GM18526 (cell line): Measurements from ENCODE around the gene SCAMP4.

ENCODE experiments used
- POLR2A ChIP-seq: IDR thresholded peaks from 3 replicates; pipeline ENCODE4 v1.6.1; 2011; ENCODE audit not compliant: insufficient read length; ENCODE audit errors: extremely low read depth

SCAMP4 gene

DNA sequence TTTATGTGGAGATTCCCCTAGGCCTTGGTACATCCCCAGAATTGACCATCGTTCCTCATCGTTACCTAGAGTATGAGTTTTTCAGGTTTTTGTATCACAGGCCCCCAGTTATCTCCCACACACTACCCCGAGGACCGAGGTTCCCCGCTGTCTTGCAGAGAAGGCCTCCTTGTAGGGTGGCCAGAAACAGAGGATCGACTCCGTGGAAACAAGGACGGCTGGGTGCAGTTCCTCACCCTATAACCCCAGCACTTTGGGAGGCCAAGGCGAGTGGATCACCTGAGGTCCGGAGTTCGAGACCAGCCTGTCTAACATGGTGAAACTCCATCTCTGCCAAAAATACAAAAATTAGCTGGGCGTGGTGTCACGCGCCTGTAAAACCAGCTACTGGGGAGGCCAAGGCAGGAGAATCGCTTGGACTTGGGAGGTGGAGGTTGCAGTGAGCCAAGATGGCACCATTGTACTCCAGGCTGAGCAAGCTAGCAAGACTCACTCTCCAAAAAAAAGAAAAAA lies 720 bp downstream of the SCAMP4 start:
- no peak for TF ChIP-seq POLR2A

DNA sequence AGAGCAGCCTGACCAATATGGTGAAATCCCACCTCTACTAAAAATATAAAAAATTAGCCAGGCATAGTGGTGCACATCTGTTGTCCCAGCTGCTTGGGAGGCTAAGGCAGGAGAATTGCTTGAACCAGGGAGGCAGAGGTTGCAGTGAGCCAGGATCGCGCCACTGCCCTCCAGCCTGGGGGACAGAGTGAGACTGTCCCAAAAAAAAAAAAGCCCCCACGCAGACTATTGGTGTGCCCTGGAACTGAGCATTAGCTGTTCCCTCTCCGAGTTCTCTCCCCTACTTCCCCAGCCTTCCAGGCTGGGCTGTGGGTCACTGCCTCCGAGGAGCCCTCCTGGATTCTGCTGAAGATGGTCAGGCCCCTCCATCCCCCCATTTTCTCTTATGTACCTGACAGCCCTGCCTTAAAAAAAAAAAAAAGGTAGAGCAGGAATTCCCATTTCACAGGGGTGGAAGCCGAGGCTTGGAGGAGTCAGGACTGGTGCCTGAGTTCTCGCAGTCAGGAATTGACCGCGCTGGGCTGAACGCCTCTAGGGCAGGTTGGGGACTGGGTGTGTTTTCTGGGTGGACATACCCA lies 1.9 kb downstream of the SCAMP4 start:
- TF ChIP-seq POLR2A, result no peak

DNA sequence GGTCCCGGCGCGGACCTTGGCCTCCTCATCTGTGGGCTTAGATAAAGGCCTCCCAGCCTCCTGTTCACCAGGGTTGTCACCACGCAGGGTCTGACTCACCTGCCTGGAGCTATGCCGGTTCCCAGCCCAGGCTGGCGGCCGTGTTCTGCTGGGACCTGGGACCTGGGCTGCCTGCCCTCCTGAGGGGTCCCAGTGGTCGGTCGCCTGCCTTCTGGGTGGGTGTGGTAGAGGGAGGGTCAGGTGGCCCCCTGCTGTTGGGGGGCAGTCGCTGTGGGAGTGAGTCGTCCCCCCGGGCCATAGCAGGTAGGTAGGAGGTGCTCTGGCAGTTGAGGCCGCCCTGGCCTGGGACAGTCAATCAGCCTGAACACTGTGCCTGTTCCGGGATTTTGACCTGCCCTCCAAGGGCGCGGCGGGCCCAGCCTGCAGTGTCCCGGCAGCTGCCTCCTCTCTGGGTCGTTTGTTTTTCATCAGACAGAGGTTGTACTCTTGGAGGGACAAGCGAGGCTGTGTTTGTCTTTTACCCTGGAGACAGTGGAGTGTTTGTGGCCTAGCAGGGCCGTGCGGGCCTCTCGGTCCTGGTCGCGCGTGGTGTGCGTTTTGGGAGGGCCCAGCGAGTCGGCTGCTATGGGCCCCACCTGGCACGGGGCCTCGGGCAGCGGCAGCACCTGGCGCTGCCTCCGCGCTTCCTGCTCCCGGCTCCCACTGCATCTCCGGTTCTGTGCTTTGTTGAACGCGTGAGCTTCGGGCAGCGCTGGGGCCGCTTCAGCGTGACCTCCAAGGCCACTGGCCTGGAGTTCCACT lies 2.6 kb downstream of the SCAMP4 start:
- no peak for TF ChIP-seq POLR2A

DNA sequence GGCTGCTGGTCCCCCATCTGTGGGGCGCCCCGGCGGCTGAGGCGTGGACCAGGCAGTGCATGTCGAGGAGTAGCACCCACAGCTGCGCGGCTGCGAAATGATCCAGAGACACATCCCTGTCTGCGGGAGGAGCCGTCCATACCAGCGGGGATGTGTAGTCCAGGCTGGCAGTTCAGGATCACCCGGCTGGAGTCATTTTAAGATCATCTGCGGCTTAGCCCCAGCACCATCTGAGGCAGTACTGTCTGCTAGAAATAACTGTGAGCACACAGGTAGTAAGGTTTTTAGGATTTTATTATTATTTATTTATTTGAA lies 3.1 kb downstream of the SCAMP4 start:
- TF ChIP-seq POLR2A, result no peak

DNA sequence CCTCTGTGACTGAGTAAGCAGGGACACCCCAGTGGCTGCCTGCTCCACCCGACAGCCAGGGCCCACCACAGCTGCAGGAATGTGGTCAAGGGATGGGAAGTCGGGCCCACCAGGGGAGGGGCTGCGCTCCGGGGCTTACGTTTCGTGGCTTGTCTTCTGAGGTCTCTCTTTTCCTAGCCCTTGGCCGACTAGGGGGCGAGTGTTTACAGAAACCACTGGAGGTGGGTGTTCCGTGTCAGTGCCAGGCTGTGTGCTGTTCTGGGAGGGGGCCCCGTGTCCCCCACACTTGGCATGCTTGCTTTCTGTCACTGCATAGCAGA lies 4.5 kb downstream of the SCAMP4 start:
- TF ChIP-seq POLR2A, result no peak

DNA sequence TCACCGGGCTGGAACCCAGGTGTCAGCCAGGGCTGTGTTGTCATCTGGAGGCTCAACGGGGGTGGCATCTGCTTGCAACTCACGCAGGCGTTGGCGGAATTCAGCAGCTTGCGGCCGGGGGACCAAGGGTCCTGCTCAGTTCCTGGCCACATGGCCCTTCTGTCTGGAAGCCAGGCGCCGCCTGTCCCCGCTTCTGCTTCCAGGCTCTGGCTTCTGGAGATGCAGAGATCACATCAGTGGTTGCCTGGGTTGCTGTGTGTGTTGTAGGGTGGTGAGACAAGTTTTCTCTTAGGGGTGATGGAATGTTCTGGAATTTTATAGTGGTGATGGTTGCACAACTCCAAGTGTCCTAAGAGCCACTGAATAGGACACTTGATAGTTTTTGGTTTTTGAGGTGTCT lies 5.0 kb downstream of the SCAMP4 start:
- no peak for TF ChIP-seq POLR2A

DNA sequence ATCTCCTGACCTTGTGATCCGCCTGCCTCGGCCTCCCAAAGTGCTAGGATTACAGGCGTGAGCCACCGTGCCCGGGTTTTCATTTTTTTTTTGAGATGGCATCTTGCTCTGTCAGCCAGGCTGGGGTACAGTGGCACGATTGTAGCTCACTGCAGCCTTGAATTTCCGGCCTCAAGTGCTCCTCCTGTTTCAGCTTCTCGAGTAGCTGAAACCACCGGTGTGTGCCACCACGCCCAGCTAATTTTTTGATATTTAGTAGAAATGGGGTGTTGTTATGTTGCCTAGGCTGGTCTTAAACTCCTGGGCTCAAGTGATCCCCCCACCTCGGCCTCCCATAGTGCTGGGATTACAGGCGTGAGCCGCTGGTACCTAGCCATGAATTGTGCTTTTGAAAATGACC lies 5.9 kb downstream of the SCAMP4 start:
- no peak for TF ChIP-seq POLR2A

DNA sequence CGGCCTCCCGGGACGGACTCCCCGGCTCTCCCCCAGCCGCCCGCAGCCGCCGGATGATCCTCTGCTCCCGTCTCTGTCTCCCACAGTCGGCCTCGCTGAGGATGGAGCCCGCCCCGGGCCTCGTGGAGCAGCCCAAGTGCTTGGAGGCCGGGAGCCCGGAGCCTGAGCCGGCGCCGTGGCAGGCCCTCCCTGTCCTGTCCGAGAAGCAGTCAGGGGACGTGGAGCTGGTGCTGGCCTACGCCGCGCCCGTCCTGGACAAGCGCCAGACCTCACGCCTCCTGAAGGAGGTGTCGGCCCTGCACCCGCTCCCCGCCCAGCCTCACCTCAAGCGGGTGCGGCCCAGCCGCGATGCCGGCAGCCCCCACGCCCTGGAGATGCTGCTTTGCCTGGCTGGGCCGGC lies 6.8 kb downstream of the SCAMP4 start:
- no peak for TF ChIP-seq POLR2A

DNA sequence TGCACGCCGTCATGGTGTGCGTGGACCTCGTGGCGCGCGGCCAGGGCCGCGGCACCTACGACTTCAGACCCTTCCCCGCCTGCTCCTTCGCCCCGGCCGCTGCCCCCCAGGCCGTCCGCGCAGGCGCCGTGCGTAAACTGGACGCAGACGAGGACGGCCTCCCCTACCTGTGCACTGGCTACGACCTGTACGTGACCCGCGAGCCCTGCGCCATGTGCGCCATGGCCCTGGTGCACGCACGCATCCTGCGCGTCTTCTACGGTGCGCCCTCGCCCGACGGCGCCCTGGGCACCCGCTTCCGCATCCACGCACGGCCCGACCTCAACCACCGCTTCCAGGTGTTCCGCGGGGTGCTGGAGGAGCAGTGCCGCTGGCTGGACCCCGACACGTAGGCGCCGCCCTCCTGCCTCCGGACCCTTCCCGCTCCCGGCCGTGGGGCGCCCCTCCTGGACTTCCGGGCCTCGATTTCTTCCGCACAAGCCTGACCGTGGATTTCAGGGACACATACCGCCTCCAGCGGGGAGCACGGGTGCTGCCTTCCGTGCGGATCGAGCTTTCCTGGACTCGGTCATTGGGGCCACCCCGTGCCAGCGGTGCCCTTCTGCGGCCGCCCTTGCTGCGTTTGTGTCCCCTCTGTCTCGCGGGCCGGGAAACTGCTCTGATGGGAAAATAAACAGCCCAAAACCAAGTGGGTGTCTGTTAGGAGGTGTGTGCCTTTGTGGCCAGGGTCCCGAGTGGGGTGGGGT lies 7.7 kb downstream of the SCAMP4 start:
- no peak for TF ChIP-seq POLR2A

DNA sequence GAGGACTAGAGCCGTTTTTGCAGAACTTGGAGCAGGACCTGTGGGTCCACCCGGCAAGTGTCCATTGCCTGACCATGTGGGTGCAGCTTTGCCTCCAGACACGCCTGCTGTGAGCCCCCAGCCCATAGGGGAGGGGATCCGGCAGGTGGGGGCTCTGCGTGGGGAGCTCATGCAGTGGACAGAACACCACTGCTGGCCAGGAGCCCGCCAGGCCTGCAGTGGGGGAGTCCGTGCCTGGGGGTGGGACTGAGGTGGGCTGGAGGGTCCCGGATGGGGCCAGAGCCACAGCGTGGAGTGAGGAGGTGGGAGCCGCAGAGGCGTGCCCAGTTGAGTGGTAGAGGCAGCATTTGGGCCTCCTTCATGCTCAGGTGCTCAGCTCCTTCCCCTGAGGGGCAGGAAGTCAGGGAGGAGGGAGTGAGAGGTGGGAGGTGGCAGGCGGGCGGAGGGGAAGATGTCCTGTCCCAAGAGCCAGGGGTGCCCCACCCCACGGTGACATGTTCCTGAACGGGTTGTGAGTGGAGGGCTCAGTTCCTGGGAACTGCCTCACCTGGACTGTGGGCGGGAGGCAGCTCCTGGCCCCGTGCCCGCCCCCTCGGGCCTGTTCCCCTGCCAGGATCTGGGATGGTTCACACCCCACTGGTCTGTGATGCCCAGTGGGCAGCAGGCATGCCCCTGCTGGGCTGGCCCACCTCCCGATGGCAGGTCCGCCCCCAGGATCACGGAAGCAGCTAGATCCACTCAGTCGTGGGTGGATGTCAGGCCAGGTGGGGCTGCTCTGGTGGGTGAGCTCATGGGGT lies 8.8 kb downstream of the SCAMP4 start:
- no peak for TF ChIP-seq POLR2A

DNA sequence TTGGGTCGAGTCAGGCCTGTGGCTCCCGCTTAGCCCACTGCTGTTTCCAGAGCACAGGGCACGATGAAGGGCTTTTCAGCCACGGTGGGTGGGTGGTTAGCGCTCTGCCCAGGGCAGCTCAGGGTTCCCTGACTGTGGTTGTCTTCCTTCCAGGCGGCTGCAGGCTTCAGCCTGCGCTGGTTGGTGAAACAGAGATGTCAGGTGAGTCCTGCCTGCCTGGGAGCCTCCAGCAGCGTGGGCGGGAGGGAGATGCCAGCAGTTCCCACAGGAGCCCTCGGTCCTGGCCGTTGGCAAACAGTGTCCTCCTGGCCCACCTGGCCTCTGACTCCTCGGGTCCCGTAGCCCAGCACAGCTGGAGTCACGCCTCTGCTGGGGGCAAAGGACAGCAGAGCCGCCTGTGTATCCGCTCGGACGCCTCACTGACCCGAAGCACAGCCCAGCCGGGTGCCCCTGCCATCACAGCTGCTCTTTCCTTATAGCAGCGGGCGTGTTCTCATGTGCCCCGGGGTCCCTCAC lies 9.7 kb downstream of the SCAMP4 start:
- TF ChIP-seq POLR2A, result no peak

DNA sequence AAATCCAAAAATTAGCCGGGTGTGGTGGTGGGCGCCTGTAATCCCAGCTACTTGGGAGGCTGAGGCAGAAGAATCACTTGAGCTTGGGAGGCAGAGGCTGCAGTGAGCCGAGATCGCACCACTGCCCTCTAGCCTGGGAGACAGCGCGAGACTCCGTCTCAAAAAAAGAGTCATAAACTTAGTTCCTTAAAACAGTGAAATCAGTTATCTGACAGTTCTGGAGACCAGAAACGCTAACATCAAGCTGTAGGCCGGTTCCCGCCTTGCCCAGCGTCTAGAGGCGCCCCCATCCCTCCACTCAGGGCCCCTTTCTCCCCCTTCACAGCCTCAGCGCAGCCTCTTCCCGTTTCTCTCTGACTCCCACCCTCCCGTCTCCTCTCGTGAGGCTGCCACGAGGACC lies 11.9 kb downstream of the SCAMP4 start:
- no peak for TF ChIP-seq POLR2A

DNA sequence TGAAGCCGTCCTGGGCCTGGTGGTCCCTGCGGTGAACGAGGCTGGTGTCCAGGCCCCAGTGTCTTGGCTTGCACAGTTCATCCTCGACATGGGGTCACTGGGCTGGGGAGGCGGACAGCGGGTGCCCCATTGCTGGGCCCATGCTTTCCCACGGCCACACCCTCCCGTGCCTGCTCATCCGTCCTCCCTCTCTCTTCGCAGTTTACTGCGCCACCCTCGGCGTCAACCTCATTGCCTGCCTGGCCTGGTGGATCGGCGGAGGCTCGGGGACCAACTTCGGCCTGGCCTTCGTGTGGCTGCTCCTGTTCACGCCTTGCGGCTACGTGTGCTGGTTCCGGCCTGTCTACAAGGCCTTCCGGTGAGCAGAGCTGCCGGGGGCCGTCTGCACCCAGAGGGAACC lies 12.7 kb downstream of the SCAMP4 start:
- no peak for TF ChIP-seq POLR2A

DNA sequence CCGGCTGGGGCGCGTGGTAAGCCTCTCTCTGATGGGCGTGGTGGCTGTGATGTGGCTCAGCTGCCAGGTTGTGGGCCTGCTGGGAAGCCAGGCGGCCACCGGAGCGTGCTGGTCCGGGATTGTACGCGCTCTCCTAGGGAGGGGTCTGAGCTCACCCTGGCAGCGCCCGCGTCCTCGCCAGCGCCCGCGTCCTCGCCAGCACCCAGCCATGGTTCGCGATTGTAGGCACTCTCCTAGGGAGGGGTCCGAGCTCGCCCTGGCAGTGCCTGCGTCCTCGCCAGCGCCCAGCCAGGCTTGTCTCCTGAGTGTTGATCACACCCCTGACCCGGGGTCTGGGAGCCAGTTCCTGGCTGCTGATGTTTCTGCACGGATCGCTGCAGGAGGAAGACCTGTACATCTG lies 13.8 kb downstream of the SCAMP4 start:
- no peak for TF ChIP-seq POLR2A

DNA sequence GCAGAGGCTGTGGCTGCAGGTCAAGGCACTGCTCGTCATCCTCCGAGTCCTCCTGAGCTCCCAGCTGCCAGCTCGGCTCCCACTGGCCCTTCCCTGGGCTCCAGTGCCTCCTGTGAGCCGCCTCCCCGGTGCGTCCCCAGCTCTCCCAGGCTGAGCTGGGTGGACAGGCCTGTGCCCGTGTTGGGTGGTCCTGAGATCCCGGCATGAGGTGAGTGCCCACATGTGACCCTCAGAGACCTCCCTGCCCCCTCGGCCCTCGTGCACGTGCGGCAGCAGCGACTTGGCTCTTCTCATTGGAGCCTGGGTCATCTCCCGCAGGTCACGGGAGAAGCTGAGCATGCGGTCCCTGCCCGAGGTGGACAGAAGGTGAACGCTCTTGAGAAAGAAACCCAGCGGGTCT lies 15.4 kb downstream of the SCAMP4 start:
- no peak for TF ChIP-seq POLR2A
